IMR-90 (cell line): ENCODE results near the gene IGF2BP1. TPM values are rescaled to one million over a fixed set of nuclear protein-coding genes. Genes with fewer than 3 reads are reported as not detected.
A peak's percentile ranks its signal among the peaks of the same experiment; 100 is the strongest.

Experiments used
- ATAC-seq: fragments of 200-7000 bp; cut with Tn5 transposase; 2 replicates; pipeline ENCODE4 v1.9.1; 2020; ENCODE audit warnings: low read depth, mild to moderate bottlenecking, moderate library complexity
- BruUV-seq: library from RNA; stranded (reverse); fragments of 400-500 nt; replicated peaks from 2 replicates; lab custom pipeline; 2021; lab: Mats Ljungman, UMichigan
- CTCF ChIA-PET: fragments of 300-600 bp; formaldehyde crosslinking; extraction: SDS; loops from one replicate; lab custom pipeline; 2021; ENCODE audit warnings: antibody characterized with exemption; lab: Yijun Ruan, JAX
- POLR2A ChIA-PET: fragments of 300-600 bp; sonication (Branson Sonifier 250); formaldehyde crosslinking; loops from one replicate; lab custom pipeline; 2022; ENCODE audit warnings: antibody characterized with exemption; ENCODE audit not compliant: unreplicated experiment; lab: Charles Lee
- DNase-seq: peaks from one replicate; pipeline ENCODE4 v3.0.0; 2013
- H2AFZ ChIP-seq: replicated peaks from 2 replicates; pipeline ENCODE3; 2013; ENCODE audit warnings: low read length, mild to moderate bottlenecking; ENCODE audit not compliant: poor library complexity
- H2AK5ac ChIP-seq: 2 replicates; pipeline ENCODE4 v1.6.1; 2013; ENCODE audit warnings: low read depth, low read length, inconsistent platforms
- H2AK9ac ChIP-seq: replicated peaks from 2 replicates; pipeline ENCODE3; 2013; ENCODE audit warnings: mild to moderate bottlenecking, low read depth, low read length, moderate library complexity; ENCODE audit not compliant: poor library complexity
- H2BK120ac ChIP-seq: 2 replicates; pipeline ENCODE4 v1.6.1; 2013; ENCODE audit warnings: low read depth, low read length, inconsistent platforms
- H2BK15ac ChIP-seq: 3 replicates; pipeline ENCODE4 v1.6.1; 2013; ENCODE audit warnings: low read depth, low read length, inconsistent platforms
- H2BK20ac ChIP-seq: 2 replicates; pipeline ENCODE4 v1.6.1; 2013; ENCODE audit warnings: low read depth, mild to moderate bottlenecking, inconsistent platforms, low read length, moderate library complexity
- H2BK5ac ChIP-seq: 2 replicates; pipeline ENCODE4 v1.6.1; 2013; ENCODE audit warnings: mild to moderate bottlenecking, low read depth, low read length, inconsistent platforms; ENCODE audit not compliant: poor library complexity, severe bottlenecking
- H3K14ac ChIP-seq: replicated peaks from 2 replicates; pipeline ENCODE4 v1.6.1; 2013; ENCODE audit warnings: low read depth, low read length, inconsistent platforms
- H3K18ac ChIP-seq: 2 replicates; pipeline ENCODE4 v1.6.1; 2013; ENCODE audit warnings: low read depth, low read length, control low read depth
- H3K23ac ChIP-seq: 2 replicates; pipeline ENCODE4 v1.6.1; 2013; ENCODE audit warnings: low read depth, low read length, inconsistent platforms
- H3K27ac ChIP-seq: 2 replicates; pipeline ENCODE4 v1.5.1; 2013; ENCODE audit warnings: mild to moderate bottlenecking, control low read depth, low read length; ENCODE audit not compliant: insufficient read depth
- H3K27me3 ChIP-seq: 2 replicates; pipeline ENCODE4 v1.6.1; 2013; ENCODE audit warnings: low read length; ENCODE audit not compliant: control insufficient read depth, insufficient read depth
- H3K36me3 ChIP-seq: 2 replicates; pipeline ENCODE4 v1.6.1; 2013; ENCODE audit warnings: low read length, mixed read lengths; ENCODE audit not compliant: control insufficient read depth, insufficient read depth
- H3K4ac ChIP-seq: 2 replicates; pipeline ENCODE4 v1.6.1; 2013; ENCODE audit warnings: low read depth, low read length, inconsistent platforms
- H3K4me1 ChIP-seq: 2 replicates; pipeline ENCODE4 v1.6.1; 2013; ENCODE audit warnings: low read length, mixed read lengths; ENCODE audit not compliant: control insufficient read depth, insufficient read depth
- H3K4me2 ChIP-seq: 2 replicates; pipeline ENCODE4 v1.6.1; 2013; ENCODE audit warnings: low read depth, mild to moderate bottlenecking, control low read depth, low read length, moderate library complexity
- H3K4me3 ChIP-seq: 2 replicates; pipeline ENCODE4 v1.5.1; 2013; ENCODE audit warnings: low read depth, mild to moderate bottlenecking, control low read depth, low read length, moderate library complexity; ENCODE audit not compliant: insufficient read depth
- H3K56ac ChIP-seq: 2 replicates; pipeline ENCODE4 v1.6.1; 2013; ENCODE audit warnings: low read length, inconsistent platforms; ENCODE audit not compliant: insufficient read depth; ENCODE audit errors: extremely low read depth
- H3K79me1 ChIP-seq, 2 experiments: 2 replicates each; pipeline ENCODE4 v1.6.1; 2013; ENCODE audit warnings: low read length in 2 of 2, inconsistent platforms in 1 of 2, low read depth in 1 of 2
- H3K9ac ChIP-seq: 2 replicates; pipeline ENCODE4 v1.6.1; 2013; ENCODE audit warnings: low read depth, low read length, control low read depth
- H3K9me1 ChIP-seq: 2 replicates; pipeline ENCODE4 v1.6.1; 2013; ENCODE audit warnings: low read length, inconsistent platforms; ENCODE audit not compliant: insufficient read depth
- H3K9me3 ChIP-seq: 2 replicates; pipeline ENCODE4 v1.6.1; 2013; ENCODE audit warnings: low read length; ENCODE audit not compliant: control insufficient read depth, insufficient read depth
- H4K20me1 ChIP-seq: 2 replicates; pipeline ENCODE4 v1.6.1; 2013; ENCODE audit warnings: low read length, inconsistent platforms; ENCODE audit not compliant: insufficient read depth
- H4K5ac ChIP-seq: 2 replicates; pipeline ENCODE4 v1.6.1; 2013; ENCODE audit warnings: mild to moderate bottlenecking, low read depth, low read length, control low read depth
- H4K8ac ChIP-seq, 2 experiments: 2 replicates each; pipeline ENCODE4 v1.6.1; 2013; ENCODE audit warnings: low read depth in 2 of 2, low read length in 2 of 2, control low read depth in 1 of 2, inconsistent platforms in 1 of 2
- H4K91ac ChIP-seq: 2 replicates; pipeline ENCODE4 v1.6.1; 2013; ENCODE audit warnings: low read depth, low read length, inconsistent platforms; ENCODE audit not compliant: insufficient read depth
- BHLHE40 ChIP-seq: fragments of 150-350 bp; IDR thresholded peaks from 2 replicates; pipeline ENCODE4 v1.6.1; 2016; ENCODE audit warnings: mild to moderate bottlenecking, low read depth, low read length
- CHD1 ChIP-seq: IDR thresholded peaks from 2 replicates; pipeline ENCODE4 v1.6.1; 2012; ENCODE audit warnings: low read depth, low read length, improper control_type of control experiment
- FOS ChIP-seq: fragments of 150-350 bp; IDR thresholded peaks from 2 replicates; pipeline ENCODE4 v1.6.1; 2016; ENCODE audit warnings: low read depth, low read length
- MAFK ChIP-seq: IDR thresholded peaks from 2 replicates; pipeline ENCODE4 v1.6.1; 2012; ENCODE audit warnings: low read depth, low read length, improper control_type of control experiment
- WGBS, 2 experiments: methylation state at CpG; one replicate each; pipeline versions ENCODE4 v1.1.5 to v1.1.7; 2013; ENCODE audit warnings: missing lambda C conversion rate in 2 of 2; ENCODE audit not compliant: insufficient read length in 1 of 2; ENCODE audit errors: extremely low coverage in 2 of 2; 5-methylcytosine and 5-hydroxymethylcytosine counted together
- dilution Hi-C: fragments of 300-500 bp; cut with HindIII; formaldehyde crosslinking; loops from one replicate; pipeline ENCODE4 v1.14.3; 2018; ENCODE audit warnings: low sequenced_read_pairs; ENCODE audit not compliant: unreplicated experiment
- in situ Hi-C: fragments of 300-500 bp; cut with MboI; formaldehyde crosslinking; loops from 3 replicates; pipeline ENCODE4 v1.14.3; 2019; ENCODE audit warnings: low sequenced_read_pairs, inconsistent platforms, mixed read lengths
- intact Hi-C: fragments of 100-400 bp; cut with micrococcal nuclease; formaldehyde crosslinking; loops from 2 replicates; pipeline ENCODE4 v1.10.0; 2022
- polyA plus RNA-seq, 3 experiments: library from polyadenylated mRNA; depleted of rRNA; stranded (reverse); fragments of >200 nt; gene quantifications; 2 replicates each; pipeline ENCODE4 v1.2.3, GENCODE V29; 2012; ENCODE audit warnings: low replicate concordance in 1 of 3
- total RNA-seq: library from RNA; depleted of rRNA; stranded (reverse); fragments of >200 nt; gene quantifications from 2 replicates; pipeline ENCODE4 v1.2.3, GENCODE V29; 2012
- TF ChIP-seq, protein P1 (sequence below): fragments of 150-350 bp; IDR thresholded peaks from 2 replicates; pipeline ENCODE4 v1.6.1; 2017; ENCODE audit warnings: mild to moderate bottlenecking, antibody characterized with exemption, low read length, low read depth

Gene IGF2BP1
- total and polyA plus RNA-seq, 2 of the 4 experiments (the other 2 are of a cell fraction), result 10.2 to 13.1 TPM

- peak overlapping the region; percentile 45 for H3K18ac ChIP-seq
- TF ChIP-seq, protein P1, sequence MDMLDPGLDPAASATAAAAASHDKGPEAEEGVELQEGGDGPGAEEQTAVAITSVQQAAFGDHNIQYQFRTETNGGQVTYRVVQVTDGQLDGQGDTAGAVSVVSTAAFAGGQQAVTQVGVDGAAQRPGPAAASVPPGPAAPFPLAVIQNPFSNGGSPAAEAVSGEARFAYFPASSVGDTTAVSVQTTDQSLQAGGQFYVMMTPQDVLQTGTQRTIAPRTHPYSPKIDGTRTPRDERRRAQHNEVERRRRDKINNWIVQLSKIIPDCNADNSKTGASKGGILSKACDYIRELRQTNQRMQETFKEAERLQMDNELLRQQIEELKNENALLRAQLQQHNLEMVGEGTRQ, result no peak
- TF ChIP-seq CHD1 (no peak), MAFK (no peak), FOS (no peak), BHLHE40 (no peak)
- DNase-seq (no peak), ATAC-seq (peak; percentile 60)
- H3K4me3 ChIP-seq, result no peak overlapping the region
- H3K79me1 ChIP-seq, result 0 out of 4 replicates have a peak, but pooled peaks cover 0 to 8% of the 10 kb centered on the region in 2 experiments
- H3K4ac ChIP-seq, result peak overlapping the region; percentile 79
- peaks cover 12% of the 10 kb centered on the region for H3K9me1 ChIP-seq
- no peaks in the 10 kb centered on the region for H3K27me3 ChIP-seq
- ChIA-PET CTCF (interaction anchor here (0.7 kb wide), 1 partner anchor 75 kb away, joined by 3 read pairs; no protein-coding TSS in a partner anchor), POLR2A (interaction anchor here (0.5 kb wide), 1 partner anchor 11 kb away, joined by 6 read pairs; no protein-coding TSS in a partner anchor)
- 27% methylated on average over 3 of the region's 11 CpGs; no CpG with 5 or more reads in 1 of the 2 experiments for WGBS, 2 experiments
- peak overlapping the region; percentile 83 for H4K5ac ChIP-seq
- H3K14ac ChIP-seq, result peak overlapping the region; percentile 64
- peak overlapping the region; percentile 87 for H2AK5ac ChIP-seq
- peak overlapping the region; percentile 29; the same call in 1 of the 2 replicates for H3K27ac ChIP-seq
- no peaks in the 10 kb centered on the region for H3K36me3 ChIP-seq
- H4K20me1 ChIP-seq, result no peaks in the 10 kb centered on the region
- peak overlapping the region; percentile 90 for H2AFZ ChIP-seq
- H3K4me1 ChIP-seq, result peaks cover 17% of the 10 kb centered on the region
- peak overlapping the region; percentile 66 for H3K23ac ChIP-seq
- peak overlapping the region; percentile 24 for H3K9ac ChIP-seq
- in situ Hi-C loops, result no loop called here
- BruUV-seq, result no TSS peak
- H2BK20ac ChIP-seq, result peak overlapping the region; percentile 79
- peak overlapping the region; percentile 53 for H4K91ac ChIP-seq
- intact Hi-C loops, result no loop called here
- dilution Hi-C loops, result no loop called here
- peak overlapping the region; percentile 90; the same call in 2 of the 3 replicates for H2BK15ac ChIP-seq
- H2AK9ac ChIP-seq, result peak overlapping the region; percentile 78
- peak overlapping the region; percentile 87 for H4K8ac ChIP-seq
- peak overlapping the region; percentile 40 for H2BK5ac ChIP-seq
- H2BK120ac ChIP-seq, result peak overlapping the region; percentile 89
- H3K4me2 ChIP-seq, result peak overlapping the region; percentile 36
- peak overlapping the region; percentile 32; the same call in 1 of the 2 replicates for H3K56ac ChIP-seq
- H3K9me3 ChIP-seq, result no peaks in the 10 kb centered on the region
Observed at GRCh38 chr17:48960834-48961515, 36.2 kb upstream of the IGF2BP1 start.
